NOMO-1 treated with DMSO at 0.1 percent for 48 hours (cell line): ENCODE results near the gene TFE3.

Source experiments
- DNase-seq: peaks from one replicate; lab custom pipeline; 2025; ENCODE audit not compliant: unreplicated experiment; lab: John Stamatoyannopoulos, UW

Gene TFE3

DNA sequence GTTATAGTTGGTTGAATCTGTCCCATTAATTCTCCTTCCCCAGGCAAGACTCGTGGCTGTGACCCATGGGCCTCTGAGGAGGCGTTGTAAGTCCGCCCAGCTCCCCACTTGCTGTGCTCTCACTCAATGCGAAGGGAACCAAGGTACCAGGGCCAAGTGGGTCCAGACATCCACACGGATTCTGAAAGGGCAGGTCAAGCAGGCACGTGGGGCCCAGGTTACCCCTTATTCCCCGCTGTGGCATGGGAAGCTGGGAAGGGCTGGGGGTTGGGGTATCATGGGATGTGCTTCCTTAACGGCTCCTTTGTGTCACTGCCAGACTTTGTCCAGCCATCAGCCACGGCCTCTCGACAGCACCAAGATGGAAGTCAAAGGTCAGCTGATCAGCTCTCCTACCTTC, 18.8 kb upstream of the TFE3 start:
- no peak for DNase-seq

GRCh38 chrX:49061490-49061889, 18.3 kb upstream of the TFE3 start:
- no peak for DNase-seq

DNA sequence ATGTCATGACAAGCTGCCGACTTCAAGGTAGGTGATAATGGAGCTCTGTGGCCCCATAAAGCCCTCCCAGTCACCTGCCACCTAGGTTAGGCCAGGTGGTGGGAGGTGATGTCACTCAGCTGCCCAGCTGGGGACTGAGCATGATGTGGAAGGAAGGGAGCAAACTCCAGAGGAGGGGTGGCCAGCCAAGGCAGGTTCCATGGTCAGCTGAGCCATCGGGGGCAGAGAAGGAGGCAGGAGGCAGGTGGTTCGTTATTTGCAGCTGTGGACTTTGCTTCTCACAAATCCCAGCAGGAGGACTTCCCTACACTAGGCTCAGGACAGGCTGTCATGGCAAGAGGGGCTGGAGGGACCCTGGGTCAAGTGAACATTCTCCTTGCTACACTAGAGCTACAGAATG, 17.8 kb upstream of the TFE3 start:
- DNase-seq: no peak

DNA sequence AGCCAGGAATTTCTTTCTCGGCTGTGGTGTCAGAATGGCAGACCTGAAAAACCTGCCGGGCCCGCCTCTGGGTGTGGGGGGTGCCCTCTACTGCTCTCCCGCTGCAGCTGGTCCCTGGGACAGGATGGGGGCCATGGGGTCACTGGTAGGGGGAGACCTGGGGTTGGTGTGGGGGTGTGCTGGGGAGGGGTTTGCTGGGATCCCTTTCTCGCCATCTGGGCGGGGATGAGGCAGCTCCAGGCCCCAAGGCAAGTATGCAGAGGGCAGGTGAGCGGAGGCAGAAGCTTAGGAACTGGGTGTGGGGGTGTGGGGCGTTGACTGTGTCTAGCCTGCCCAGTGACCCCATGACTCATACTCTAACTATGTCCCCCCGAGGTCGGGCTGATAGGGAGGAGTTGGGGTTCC, 16.5 kb upstream of the TFE3 start:
- DNase-seq: no peak

- no peak for DNase-seq
These were observed 16.0 kb upstream of the TFE3 start for GRCh38 chrX:49059201-49059600.

- DNase-seq: no peak
These were observed 15.6 kb upstream of the TFE3 start, which contains the start of gene CCDC120 for GRCh38 chrX:49058794-49059193. Gene CCDC120, plus strand, starts transcription at chrX:49058999. Its CDS starts 3,043 bp downstream, at chrX:49062042.

GRCh38 chrX:49054073-49054762, 11.1 kb upstream of the TFE3 start:
- DNase-seq: no peak

DNA sequence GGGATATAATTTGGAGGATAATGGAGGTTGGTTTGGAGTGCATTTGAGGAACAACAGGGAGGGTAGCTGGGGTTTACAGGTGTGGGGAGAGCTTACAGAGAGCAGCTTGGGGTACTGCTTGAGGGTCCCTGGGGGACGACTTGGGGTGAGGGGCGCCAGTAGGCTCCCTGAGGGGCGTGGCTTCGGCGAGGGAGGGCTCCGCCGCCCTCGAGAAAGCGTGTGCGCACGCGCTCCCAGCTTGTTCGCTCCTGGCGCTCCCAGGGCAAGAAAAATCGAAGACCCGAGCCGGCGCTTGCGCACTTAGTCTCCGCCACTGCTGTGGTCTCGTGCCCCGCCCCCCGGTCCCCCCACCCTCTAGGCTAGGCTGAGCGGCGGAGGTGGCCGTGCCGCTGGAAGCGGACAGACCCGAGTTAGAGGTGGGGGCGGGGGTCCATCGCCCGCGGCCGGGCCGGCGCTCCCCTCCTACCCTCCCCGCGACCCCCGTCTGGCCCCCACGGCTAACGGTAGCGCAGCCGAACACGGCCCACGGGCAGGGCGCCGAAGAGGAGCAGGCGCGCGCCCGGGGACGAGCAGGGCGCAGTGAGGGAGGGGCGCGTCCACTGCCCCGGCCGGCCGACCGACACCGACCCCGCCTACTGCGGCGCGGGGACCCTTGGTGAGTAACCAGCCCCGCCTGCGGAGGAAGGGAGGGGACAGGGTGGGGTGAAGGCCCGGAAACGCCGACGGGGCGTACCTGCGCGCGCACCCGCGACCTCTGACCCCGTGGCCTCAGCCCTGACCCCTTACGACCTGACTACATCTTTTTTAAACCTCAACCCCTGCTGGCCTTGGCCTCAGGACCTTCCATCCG, 10.3 kb upstream of the TFE3 start:
- no peak for DNase-seq

- DNase-seq: no peak
These were observed 777 bp upstream of the TFE3 start for GRCh38 chrX:49043987-49044281.

DNA sequence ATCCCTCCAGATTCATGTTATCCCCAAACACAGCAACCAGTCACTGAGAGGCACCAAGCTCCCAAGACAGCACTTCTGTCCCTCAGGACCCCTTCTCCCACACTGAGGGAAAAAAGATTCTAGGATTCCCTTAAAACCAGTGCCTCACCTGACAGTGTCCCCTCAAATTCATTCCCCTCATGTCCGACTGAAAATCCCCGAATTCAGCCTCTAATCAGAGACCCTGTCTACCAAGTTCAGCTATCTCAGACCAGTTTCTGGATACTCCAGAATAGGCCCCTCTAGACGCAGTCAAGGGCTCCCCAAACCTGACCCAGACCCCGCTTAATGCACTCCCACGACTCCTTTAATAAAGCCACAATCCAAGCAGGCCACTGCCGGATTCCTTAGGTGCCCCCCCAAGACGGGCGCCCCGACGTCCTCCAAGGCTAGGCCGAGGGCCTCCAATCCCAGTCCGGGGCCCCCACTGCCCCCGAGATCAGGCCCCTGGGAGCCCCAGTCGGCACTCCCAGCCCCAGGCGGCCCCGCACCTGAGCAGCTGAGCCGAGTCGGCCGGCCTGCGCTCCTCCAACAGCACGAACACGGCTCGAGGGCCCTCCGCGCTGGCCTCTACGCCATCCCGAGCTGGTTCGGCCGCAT, 457 bp downstream of the TFE3 start:
- no peak for DNase-seq

- DNase-seq: no peak
These were observed 1.2 kb downstream of the TFE3 start for GRCh38 chrX:49041744-49042580.

DNA sequence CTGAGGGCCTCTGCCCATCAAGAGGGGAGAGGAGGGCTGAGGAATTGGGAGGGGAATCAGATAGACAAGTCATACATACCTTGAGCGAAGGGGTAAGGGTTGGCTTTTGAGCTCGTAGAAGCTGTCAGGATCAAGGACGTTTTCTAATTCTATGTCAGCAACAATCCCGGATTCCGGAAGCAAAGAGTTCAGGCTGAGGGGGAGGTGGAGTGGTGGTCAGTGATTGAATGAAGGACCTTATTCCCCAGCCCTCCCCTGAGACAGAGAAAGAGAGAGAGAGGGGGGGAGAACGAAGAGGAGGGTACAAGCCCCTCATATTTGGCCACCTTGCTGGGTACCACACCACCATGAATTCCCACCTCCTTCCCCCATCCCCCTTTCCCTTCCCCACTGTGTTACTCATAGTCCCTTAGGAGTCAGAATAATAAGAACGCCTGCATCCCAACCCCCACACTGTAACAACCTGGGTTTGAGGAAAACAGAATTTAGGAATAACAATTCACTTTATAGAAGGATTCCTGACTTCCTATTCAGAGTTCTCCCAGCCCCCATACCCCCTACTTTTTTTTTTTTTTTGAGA, 2.7 kb downstream of the TFE3 start:
- no peak for DNase-seq

GRCh38 chrX:49039598-49040375, 3.4 kb downstream of the TFE3 start:
- peak; percentile 93 for DNase-seq

DNA sequence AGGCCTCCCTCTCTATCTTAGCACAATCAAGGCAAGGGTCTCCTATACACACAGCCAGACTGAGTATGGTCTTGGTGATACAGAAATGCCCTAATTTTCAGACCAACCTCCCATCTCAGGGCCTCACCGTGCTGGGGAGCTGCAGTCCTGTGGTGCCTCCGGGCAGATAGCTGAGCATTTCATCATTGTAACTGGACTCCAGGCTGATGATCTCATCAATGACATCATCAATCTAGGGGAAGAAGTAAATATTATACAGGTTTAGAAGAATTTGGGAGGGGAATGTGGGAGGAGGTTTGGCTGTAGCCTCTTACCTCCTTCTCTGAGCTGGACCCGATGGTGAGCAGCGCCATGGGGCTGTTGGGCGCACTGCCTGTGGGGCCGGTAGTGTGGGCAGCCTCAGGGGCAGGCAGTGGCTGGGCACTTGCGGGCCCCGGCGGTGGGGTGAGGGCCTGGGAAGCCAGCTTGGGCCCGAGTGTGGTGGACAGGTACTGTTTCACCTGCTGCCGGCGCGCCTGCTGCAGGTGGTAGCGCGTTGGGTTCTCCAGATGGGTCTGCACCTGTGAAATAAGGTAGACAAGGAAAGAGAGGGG, 5.2 kb downstream of the TFE3 start:
- no peak for DNase-seq

GRCh38 chrX:49030283-49030682, 12.9 kb downstream of the TFE3 start:
- no peak for DNase-seq

GRCh38 chrX:49029876-49030275, 13.3 kb downstream of the TFE3 start:
- DNase-seq: no peak

- no peak for DNase-seq
These were observed 23.4 kb downstream of the TFE3 start for GRCh38 chrX:49019599-49020249.

DNA sequence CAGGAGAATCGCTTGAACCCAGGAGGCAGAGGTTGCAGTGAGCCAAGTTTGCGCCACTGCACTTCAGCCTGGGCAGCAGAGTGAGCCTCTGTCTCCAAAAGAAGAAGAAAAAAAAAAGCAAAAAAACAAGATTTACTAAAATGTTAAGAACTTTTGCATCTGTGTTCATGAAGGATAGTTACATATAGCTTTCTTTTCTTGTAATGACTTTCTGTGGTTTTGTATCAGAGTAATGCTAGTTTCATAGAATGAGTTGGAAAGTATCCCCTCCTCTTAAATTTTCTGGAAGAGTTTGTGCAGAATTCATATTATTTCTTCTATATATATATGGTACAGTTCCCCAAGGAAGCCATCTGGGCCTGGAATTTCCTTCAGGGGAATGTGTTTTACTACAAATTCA, 24.1 kb downstream of the TFE3 start:
- DNase-seq: no peak

DNA sequence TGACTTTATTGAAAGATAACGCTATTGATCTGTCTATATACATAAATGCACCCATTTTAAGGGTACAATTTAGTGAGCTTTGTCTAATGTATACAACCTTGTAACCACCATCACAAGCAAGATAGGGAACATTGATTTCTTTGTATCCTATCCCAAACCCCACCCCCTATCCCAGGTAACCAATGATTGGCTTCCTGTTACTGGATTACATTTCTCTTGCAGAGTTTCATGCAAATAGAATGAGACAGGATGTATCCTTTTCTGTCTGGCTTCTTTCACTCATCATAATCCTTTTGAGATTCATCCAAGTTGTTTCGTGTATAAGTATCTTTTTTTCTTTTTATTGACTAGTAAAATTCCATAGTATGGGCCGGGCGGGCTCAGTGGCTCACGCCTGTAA, 39.5 kb downstream of the TFE3 start:
- no peak for DNase-seq
